ENCODE measurements around the gene OR1F1. TPM values are rescaled to one million over a fixed set of nuclear protein-coding genes. Genes with fewer than 3 reads are reported as not detected.

OR1F1 gene
- total and polyA plus RNA-seq, 9 of the 15 experiments (the other 6 are each of a cell fraction or from before 2014, with no cell fraction given): 0.15 to 0.61 (median 0.35) TPM; not detected in 3

DNA sequence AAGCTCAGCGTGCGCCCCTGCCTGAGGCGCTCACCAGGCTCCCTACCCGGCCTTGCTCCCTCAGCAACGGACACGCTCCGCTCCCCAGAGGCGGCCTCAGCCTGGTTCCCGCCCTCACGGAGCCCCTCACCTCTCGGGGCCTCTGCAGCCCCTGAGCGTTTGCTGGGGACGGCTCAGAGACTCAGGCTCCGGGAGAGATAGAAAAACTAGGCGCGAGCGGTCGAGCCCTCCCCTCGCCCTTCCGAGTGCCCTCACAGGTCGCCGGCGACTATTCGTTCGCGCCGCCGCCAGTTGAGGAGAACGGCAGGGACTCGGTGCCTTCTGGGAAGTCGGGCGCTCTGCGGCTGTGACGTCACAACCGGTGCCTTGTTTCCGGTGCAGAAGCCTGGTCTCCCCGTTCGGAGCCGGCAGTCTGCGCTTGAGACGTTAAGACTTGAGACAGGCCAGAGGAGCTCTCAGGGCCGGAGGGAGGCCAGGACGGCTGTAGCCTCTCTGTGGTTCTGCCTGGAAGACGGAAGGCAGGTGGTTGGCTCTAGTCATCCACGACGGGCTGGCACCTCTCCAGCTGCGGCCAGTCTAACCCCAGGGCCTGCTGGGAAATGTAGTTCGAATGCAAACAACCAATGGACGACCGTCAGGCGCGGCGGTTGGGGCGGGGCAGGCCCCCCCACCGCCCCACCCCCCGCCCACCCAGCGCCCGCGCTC, 47.0 kb downstream of the OR1F1 start, which contains the start of gene ZNF200 (continued):
- TF ChIP-seq, protein P1, sequence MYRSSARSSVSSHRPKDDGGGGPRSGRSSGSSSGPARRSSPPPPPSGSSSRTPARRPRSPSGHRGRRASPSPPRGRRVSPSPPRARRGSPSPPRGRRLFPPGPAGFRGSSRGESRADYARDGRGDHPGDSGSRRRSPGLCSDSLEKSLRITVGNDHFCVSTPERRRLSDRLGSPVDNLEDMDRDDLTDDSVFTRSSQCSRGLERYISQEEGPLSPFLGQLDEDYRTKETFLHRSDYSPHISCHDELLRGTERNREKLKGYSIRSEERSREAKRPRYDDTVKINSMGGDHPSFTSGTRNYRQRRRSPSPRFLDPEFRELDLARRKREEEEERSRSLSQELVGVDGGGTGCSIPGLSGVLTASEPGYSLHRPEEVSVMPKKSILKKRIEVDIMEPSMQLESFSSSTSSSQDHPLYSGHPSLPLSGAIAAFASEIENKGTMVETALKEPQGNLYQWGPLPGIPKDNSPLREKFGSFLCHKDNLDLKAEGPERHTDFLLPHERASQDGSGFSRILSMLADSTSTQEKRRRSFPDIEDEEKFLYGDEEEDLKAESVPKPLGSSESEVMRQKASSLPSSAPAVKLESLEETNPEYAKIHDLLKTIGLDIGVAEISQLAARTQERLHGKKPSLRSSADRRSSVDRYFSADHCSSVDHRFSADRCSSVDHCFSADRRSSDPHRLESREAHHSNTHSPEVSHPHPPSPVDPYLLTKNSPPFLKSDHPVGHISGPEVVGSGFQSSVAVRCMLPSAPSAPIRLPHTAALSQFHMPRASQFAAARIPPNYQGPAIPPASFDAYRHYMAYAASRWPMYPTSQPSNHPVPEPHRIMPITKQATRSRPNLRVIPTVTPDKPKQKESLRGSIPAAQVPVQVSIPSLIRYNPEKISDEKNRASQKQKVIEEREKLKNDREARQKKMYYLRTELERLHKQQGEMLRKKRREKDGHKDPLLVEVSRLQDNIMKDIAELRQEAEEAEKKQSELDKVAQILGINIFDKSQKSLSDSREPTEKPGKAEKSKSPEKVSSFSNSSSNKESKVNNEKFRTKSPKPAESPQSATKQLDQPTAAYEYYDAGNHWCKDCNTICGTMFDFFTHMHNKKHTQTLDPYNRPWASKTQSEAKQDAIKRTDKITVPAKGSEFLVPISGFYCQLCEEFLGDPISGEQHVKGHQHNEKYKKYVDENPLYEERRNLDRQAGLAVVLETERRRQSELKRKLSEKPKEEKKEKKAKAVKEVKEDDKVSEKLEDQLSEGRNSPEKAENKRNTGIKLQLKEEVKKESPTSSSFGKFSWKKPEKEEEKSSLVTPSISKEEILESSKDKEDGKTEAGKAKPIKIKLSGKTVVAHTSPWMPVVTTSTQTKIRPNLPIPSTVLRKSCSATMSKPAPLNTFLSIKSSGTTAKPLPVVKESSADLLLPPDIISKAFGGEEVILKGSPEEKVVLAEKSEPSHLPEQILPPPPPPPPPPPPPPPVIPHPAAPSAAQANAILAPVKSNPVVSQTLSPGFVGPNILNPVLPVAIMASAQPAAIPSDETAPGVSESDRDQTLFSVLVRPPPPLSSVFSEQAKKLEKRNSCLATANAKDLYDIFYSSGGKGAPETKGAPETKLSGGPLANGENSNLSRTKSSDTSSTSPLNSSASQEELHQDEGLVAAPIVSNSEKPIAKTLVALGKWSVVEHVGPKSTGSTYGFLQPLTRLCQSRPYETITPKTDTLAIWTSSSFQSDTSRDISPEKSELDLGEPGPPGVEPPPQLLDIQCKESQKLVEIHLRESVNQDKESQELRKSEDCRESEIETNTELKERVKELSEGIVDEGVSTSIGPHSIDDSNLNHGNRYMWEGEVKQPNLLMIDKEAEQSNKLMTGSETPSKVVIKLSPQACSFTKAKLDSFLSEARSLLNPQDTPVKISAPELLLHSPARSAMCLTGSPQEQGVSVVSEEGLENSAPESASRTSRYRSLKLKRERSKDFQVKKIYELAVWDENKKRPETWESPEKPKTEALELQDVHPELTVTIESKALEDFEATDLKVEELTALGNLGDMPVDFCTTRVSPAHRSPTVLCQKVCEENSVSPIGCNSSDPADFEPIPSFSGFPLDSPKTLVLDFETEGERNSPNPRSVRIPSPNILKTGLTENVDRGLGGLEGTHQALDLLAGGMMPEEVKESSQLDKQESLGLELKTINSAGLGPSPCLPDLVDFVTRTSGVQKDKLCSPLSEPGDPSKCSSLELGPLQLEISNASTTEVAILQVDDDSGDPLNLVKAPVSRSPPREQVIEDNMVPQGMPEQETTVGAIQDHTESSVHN (IDR thresholded peaks at IDR 0.05; ENCODE audit: borderline replicate concordance in 1 of 2, low read depth in 1 of 2): no peak
- TF ChIP-seq MCM7 (IDR thresholded peaks at IDR 0.05) (no peak), DDX20 (tag; IDR thresholded peaks at IDR 0.05; ENCODE audit: low read depth) (no peak), ETV5 (CRISPR knock-in tag; IDR thresholded peaks at IDR 0.05; ENCODE audit: low read depth) (peak; percentile 73), ZFP30 (CRISPR knock-in tag; IDR thresholded peaks at IDR 0.05; ENCODE audit: borderline replicate concordance) (no peak)
- TF ChIP-seq, protein P2, sequence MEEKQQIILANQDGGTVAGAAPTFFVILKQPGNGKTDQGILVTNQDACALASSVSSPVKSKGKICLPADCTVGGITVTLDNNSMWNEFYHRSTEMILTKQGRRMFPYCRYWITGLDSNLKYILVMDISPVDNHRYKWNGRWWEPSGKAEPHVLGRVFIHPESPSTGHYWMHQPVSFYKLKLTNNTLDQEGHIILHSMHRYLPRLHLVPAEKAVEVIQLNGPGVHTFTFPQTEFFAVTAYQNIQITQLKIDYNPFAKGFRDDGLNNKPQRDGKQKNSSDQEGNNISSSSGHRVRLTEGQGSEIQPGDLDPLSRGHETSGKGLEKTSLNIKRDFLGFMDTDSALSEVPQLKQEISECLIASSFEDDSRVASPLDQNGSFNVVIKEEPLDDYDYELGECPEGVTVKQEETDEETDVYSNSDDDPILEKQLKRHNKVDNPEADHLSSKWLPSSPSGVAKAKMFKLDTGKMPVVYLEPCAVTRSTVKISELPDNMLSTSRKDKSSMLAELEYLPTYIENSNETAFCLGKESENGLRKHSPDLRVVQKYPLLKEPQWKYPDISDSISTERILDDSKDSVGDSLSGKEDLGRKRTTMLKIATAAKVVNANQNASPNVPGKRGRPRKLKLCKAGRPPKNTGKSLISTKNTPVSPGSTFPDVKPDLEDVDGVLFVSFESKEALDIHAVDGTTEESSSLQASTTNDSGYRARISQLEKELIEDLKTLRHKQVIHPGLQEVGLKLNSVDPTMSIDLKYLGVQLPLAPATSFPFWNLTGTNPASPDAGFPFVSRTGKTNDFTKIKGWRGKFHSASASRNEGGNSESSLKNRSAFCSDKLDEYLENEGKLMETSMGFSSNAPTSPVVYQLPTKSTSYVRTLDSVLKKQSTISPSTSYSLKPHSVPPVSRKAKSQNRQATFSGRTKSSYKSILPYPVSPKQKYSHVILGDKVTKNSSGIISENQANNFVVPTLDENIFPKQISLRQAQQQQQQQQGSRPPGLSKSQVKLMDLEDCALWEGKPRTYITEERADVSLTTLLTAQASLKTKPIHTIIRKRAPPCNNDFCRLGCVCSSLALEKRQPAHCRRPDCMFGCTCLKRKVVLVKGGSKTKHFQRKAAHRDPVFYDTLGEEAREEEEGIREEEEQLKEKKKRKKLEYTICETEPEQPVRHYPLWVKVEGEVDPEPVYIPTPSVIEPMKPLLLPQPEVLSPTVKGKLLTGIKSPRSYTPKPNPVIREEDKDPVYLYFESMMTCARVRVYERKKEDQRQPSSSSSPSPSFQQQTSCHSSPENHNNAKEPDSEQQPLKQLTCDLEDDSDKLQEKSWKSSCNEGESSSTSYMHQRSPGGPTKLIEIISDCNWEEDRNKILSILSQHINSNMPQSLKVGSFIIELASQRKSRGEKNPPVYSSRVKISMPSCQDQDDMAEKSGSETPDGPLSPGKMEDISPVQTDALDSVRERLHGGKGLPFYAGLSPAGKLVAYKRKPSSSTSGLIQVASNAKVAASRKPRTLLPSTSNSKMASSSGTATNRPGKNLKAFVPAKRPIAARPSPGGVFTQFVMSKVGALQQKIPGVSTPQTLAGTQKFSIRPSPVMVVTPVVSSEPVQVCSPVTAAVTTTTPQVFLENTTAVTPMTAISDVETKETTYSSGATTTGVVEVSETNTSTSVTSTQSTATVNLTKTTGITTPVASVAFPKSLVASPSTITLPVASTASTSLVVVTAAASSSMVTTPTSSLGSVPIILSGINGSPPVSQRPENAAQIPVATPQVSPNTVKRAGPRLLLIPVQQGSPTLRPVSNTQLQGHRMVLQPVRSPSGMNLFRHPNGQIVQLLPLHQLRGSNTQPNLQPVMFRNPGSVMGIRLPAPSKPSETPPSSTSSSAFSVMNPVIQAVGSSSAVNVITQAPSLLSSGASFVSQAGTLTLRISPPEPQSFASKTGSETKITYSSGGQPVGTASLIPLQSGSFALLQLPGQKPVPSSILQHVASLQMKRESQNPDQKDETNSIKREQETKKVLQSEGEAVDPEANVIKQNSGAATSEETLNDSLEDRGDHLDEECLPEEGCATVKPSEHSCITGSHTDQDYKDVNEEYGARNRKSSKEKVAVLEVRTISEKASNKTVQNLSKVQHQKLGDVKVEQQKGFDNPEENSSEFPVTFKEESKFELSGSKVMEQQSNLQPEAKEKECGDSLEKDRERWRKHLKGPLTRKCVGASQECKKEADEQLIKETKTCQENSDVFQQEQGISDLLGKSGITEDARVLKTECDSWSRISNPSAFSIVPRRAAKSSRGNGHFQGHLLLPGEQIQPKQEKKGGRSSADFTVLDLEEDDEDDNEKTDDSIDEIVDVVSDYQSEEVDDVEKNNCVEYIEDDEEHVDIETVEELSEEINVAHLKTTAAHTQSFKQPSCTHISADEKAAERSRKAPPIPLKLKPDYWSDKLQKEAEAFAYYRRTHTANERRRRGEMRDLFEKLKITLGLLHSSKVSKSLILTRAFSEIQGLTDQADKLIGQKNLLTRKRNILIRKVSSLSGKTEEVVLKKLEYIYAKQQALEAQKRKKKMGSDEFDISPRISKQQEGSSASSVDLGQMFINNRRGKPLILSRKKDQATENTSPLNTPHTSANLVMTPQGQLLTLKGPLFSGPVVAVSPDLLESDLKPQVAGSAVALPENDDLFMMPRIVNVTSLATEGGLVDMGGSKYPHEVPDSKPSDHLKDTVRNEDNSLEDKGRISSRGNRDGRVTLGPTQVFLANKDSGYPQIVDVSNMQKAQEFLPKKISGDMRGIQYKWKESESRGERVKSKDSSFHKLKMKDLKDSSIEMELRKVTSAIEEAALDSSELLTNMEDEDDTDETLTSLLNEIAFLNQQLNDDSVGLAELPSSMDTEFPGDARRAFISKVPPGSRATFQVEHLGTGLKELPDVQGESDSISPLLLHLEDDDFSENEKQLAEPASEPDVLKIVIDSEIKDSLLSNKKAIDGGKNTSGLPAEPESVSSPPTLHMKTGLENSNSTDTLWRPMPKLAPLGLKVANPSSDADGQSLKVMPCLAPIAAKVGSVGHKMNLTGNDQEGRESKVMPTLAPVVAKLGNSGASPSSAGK (IDR thresholded peaks at IDR 0.05): peak; percentile 71
